ENCODE measurements around the gene MYT1. TPM values are rescaled to one million over a fixed set of nuclear protein-coding genes. Genes with fewer than 3 reads are reported as not detected.
A peak's percentile ranks its signal among the peaks of the same experiment; 100 is the strongest.

The MYT1 gene
- total and polyA plus RNA-seq, 2 of the 13 experiments (the other 11 are each of a cell fraction or from before 2014, with no cell fraction given) = 0.58 to 2.5 TPM

DNA sequence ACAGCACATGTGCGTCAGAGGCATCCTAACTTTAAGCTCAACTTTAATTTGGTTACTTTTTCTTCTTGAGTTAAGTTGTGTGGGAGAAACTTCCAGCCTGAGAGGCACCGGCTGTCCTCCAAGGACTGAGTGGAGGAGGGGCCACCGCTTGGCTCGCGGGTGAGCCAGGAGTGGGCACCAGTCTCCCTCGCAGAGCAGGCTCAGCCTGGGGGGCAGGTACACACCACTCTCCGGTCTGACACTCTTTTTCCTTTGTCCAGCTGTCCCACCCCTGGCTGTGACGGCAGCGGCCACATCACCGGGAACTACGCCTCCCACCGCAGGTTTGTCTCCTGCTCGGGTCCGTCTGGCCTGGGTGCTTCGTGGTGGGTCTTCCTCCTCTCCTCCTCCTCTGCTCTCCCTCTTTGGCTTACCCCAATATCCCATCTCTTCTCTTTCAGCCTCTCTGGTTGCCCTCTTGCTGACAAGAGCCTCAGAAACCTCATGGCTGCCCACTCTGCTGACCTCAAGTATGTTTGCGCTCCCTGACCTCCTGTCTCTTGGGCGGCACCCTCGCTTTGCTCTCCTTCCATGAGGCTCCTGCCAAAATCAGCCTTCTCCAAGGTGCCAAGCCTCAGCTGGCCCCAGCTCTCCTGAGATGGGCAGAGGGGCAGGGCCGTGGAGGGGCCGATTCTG lies 58.7 kb downstream of the MYT1 start (continued):
- TF ChIP-seq, protein P1, sequence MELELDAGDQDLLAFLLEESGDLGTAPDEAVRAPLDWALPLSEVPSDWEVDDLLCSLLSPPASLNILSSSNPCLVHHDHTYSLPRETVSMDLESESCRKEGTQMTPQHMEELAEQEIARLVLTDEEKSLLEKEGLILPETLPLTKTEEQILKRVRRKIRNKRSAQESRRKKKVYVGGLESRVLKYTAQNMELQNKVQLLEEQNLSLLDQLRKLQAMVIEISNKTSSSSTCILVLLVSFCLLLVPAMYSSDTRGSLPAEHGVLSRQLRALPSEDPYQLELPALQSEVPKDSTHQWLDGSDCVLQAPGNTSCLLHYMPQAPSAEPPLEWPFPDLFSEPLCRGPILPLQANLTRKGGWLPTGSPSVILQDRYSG (CRISPR knock-in tag; IDR thresholded peaks at IDR 0.05) = no peak
- TF ChIP-seq, protein P2, sequence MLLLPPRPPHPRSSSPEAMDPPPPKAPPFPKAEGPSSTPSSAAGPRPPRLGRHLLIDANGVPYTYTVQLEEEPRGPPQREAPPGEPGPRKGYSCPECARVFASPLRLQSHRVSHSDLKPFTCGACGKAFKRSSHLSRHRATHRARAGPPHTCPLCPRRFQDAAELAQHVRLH (CRISPR knock-in tag; IDR thresholded peaks at IDR 0.05; ENCODE audit: borderline replicate concordance, low read depth) = no peak
- TF ChIP-seq, protein P3, sequence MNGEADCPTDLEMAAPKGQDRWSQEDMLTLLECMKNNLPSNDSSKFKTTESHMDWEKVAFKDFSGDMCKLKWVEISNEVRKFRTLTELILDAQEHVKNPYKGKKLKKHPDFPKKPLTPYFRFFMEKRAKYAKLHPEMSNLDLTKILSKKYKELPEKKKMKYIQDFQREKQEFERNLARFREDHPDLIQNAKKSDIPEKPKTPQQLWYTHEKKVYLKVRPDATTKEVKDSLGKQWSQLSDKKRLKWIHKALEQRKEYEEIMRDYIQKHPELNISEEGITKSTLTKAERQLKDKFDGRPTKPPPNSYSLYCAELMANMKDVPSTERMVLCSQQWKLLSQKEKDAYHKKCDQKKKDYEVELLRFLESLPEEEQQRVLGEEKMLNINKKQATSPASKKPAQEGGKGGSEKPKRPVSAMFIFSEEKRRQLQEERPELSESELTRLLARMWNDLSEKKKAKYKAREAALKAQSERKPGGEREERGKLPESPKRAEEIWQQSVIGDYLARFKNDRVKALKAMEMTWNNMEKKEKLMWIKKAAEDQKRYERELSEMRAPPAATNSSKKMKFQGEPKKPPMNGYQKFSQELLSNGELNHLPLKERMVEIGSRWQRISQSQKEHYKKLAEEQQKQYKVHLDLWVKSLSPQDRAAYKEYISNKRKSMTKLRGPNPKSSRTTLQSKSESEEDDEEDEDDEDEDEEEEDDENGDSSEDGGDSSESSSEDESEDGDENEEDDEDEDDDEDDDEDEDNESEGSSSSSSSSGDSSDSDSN (CRISPR knock-in tag; IDR thresholded peaks at IDR 0.05) = no peak
- TF ChIP-seq, protein P4, sequence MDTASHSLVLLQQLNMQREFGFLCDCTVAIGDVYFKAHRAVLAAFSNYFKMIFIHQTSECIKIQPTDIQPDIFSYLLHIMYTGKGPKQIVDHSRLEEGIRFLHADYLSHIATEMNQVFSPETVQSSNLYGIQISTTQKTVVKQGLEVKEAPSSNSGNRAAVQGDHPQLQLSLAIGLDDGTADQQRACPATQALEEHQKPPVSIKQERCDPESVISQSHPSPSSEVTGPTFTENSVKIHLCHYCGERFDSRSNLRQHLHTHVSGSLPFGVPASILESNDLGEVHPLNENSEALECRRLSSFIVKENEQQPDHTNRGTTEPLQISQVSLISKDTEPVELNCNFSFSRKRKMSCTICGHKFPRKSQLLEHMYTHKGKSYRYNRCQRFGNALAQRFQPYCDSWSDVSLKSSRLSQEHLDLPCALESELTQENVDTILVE (CRISPR knock-in tag; IDR thresholded peaks at IDR 0.05) = no peak
- peak; percentile 62; the same call in 1 of the 2 replicates for TF ChIP-seq ZNF709 (CRISPR knock-in tag; IDR thresholded peaks at IDR 0.05)
- no peak for TF ChIP-seq ZNF878 (CRISPR knock-in tag; IDR thresholded peaks at IDR 0.05)
- 0 out of 2 replicates have a peak, but pooled peaks have one; percentile 36 for TF ChIP-seq ZNF232 (CRISPR knock-in tag; IDR thresholded peaks at IDR 0.05; ENCODE audit: borderline replicate concordance)
- TF ChIP-seq ZBTB3 (CRISPR knock-in tag; IDR thresholded peaks at IDR 0.05; ENCODE audit: borderline replicate concordance, low read depth) = no peak
- TF ChIP-seq EED (CRISPR knock-in tag; IDR thresholded peaks at IDR 0.05) = no peak
- TF ChIP-seq HNRNPL (IDR thresholded peaks at IDR 0.05; ENCODE audit: low read depth, low read length) = no peak
- TF ChIP-seq, protein P5, sequence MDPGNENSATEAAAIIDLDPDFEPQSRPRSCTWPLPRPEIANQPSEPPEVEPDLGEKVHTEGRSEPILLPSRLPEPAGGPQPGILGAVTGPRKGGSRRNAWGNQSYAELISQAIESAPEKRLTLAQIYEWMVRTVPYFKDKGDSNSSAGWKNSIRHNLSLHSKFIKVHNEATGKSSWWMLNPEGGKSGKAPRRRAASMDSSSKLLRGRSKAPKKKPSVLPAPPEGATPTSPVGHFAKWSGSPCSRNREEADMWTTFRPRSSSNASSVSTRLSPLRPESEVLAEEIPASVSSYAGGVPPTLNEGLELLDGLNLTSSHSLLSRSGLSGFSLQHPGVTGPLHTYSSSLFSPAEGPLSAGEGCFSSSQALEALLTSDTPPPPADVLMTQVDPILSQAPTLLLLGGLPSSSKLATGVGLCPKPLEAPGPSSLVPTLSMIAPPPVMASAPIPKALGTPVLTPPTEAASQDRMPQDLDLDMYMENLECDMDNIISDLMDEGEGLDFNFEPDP (CRISPR knock-in tag; conservative IDR thresholded peaks at IDR 0.05) = no peak
- TF ChIP-seq, protein P6, sequence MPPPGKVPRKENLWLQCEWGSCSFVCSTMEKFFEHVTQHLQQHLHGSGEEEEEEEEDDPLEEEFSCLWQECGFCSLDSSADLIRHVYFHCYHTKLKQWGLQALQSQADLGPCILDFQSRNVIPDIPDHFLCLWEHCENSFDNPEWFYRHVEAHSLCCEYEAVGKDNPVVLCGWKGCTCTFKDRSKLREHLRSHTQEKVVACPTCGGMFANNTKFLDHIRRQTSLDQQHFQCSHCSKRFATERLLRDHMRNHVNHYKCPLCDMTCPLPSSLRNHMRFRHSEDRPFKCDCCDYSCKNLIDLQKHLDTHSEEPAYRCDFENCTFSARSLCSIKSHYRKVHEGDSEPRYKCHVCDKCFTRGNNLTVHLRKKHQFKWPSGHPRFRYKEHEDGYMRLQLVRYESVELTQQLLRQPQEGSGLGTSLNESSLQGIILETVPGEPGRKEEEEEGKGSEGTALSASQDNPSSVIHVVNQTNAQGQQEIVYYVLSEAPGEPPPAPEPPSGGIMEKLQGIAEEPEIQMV (CRISPR knock-in tag; IDR thresholded peaks at IDR 0.05; ENCODE audit: low read depth) = no peak
- TF ChIP-seq, protein P7, sequence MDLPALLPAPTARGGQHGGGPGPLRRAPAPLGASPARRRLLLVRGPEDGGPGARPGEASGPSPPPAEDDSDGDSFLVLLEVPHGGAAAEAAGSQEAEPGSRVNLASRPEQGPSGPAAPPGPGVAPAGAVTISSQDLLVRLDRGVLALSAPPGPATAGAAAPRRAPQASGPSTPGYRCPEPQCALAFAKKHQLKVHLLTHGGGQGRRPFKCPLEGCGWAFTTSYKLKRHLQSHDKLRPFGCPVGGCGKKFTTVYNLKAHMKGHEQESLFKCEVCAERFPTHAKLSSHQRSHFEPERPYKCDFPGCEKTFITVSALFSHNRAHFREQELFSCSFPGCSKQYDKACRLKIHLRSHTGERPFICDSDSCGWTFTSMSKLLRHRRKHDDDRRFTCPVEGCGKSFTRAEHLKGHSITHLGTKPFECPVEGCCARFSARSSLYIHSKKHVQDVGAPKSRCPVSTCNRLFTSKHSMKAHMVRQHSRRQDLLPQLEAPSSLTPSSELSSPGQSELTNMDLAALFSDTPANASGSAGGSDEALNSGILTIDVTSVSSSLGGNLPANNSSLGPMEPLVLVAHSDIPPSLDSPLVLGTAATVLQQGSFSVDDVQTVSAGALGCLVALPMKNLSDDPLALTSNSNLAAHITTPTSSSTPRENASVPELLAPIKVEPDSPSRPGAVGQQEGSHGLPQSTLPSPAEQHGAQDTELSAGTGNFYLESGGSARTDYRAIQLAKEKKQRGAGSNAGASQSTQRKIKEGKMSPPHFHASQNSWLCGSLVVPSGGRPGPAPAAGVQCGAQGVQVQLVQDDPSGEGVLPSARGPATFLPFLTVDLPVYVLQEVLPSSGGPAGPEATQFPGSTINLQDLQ (CRISPR knock-in tag; IDR thresholded peaks at IDR 0.05) = no peak
- TF ChIP-seq NR3C1 (CRISPR knock-in tag; IDR thresholded peaks at IDR 0.05) = no peak
- TF ChIP-seq ATF7 (IDR thresholded peaks at IDR 0.05) = no peak
- no peak; the same call in 1 of the 2 replicates for TF ChIP-seq ATF7 (CRISPR knock-in tag; IDR thresholded peaks at IDR 0.05)
- TF ChIP-seq ARHGAP35 (CRISPR knock-in tag; IDR thresholded peaks at IDR 0.05; ENCODE audit: borderline replicate concordance) = no peak
- no peak for TF ChIP-seq ZNF747 (CRISPR knock-in tag; IDR thresholded peaks at IDR 0.05; ENCODE audit: borderline replicate concordance)
- TF ChIP-seq ZNF556 (CRISPR knock-in tag; IDR thresholded peaks at IDR 0.05; ENCODE audit: borderline replicate concordance) = no peak

Data from HepG2 (cell line).